HG02798 (cell line): Measurements from ENCODE around the gene TBL1X.

ENCODE experiments used
- ATAC-seq: cut with Tn5 transposase; IDR thresholded peaks from one replicate; pipeline ENCODE4 v1.9.1; 2021; ENCODE audit warnings: mild to moderate bottlenecking; ENCODE audit not compliant: unreplicated experiment, poor library complexity

The TBL1X gene

DNA sequence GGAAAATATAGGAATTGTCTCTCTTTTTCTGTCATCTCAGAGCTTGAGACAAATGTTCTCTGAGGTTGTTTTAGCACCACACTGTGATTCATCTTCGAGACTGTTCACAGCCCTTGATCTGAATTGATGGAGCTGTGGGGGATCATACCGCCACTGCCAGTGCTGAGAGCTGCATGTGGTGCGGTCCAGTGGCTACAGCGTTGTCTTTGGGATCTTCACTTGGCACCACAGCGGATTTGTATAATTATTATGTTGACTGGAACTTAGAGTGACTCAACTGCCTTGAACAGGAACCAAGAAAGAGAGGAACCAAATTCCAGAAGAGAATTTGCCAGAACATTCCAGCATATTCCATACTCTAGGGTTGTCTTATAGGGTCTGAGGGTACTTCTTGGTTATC, 29.1 kb downstream of the TBL1X start:
- no peak for ATAC-seq

GRCh38 chrX:9494771-9495170, 29.9 kb downstream of the TBL1X start:
- no peak for ATAC-seq

DNA sequence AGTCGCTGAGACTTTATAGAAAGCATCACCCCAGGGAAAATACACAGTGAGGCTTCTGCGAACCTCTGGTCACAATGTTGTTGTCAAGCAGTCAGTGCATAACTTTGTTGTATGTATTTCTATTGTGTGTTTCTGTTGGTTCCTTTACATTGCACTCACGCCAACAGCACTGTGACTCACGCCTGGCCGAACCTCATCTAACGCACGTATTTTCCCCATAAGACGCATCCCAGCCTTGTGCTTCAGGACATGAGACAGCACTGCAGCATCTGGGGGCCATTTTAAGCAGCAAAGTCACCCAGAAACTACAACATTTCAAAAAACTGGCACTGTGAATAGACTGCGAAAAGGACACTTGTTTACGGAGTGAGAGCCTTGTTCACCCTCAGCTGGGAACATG, 30.6 kb downstream of the TBL1X start:
- ATAC-seq, result no peak

DNA sequence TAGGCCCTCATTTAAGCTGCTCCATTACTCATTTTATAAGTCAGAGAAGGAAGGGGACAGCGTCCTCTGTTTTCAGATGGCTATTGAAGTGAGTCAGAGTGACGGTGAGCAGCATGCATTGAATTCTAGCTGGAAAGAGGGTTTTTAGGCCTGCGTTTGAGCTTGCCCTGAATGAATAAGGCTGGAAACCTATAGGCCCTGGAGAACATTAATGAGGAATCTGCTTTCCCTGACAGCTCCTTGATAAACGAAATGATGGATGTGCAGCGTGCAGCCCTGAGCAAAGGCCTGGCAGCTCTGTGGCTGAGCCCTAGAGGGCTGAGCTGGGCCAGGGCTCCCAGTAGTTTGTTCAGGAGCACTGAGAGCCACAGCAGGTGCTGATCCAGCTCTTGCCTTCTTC, 33.4 kb downstream of the TBL1X start:
- ATAC-seq, result no peak

GRCh38 chrX:9500584-9500983, 35.7 kb downstream of the TBL1X start:
- no peak for ATAC-seq

GRCh38 chrX:9501362-9501761, 36.5 kb downstream of the TBL1X start:
- no peak for ATAC-seq

DNA sequence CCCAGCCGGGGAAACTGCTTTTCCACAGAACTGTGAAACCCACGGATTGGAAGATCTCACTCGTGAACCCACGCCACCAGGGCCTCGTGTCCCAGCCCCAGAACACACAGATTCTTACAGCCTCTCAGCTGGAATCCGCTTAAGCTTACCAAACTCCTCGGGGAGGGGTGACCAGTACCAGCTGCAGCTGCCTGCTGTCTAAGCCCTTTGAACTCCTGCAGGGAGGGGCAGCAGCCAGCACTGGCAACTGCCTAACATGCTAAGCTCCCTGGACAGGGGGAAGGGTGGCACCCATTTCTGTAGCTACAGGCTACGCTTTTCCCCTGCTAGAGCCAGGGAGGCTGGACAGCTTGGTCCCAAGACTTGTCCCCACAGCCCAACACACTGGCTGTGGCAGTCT, 38.4 kb downstream of the TBL1X start:
- ATAC-seq, result no peak

GRCh38 chrX:9510366-9510765, 45.5 kb downstream of the TBL1X start:
- ATAC-seq, result no peak

GRCh38 chrX:9510980-9511379, 46.1 kb downstream of the TBL1X start:
- no peak for ATAC-seq

- ATAC-seq, result no peak
Observed at GRCh38 chrX:9515489-9515888, 50.6 kb downstream of the TBL1X start.

- ATAC-seq, result no peak
Observed at GRCh38 chrX:9515973-9516538, 51.2 kb downstream of the TBL1X start.

DNA sequence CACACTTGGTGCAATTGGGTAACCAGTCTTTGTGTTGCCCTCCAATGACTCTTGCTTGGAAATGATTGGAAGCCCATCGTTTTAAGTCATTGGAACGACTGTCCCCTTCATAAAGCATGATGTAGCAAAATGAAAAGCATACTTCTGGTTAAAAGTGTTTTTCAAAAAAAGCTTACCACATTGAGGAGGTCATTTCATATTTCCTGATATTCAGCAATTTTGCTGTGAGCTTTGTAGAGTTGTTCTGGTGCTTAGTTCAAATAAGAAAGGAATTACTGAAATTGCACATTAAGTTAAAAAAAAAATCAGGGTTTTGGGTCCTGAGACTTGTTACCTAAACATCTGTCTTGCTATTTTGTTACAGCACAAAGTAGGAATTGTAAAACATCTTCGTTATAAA, 51.8 kb downstream of the TBL1X start:
- ATAC-seq, result no peak

- ATAC-seq, result no peak
Observed at GRCh38 chrX:9518051-9518450, 53.2 kb downstream of the TBL1X start.

- no peak for ATAC-seq
Observed at GRCh38 chrX:9518889-9519288, 54.0 kb downstream of the TBL1X start.

- ATAC-seq, result no peak
Observed at GRCh38 chrX:9519546-9520216, 54.8 kb downstream of the TBL1X start.

- ATAC-seq, result no peak
Observed at GRCh38 chrX:9520217-9520590, 55.3 kb downstream of the TBL1X start.

GRCh38 chrX:9522378-9523155, 57.7 kb downstream of the TBL1X start:
- ATAC-seq, result no peak

DNA sequence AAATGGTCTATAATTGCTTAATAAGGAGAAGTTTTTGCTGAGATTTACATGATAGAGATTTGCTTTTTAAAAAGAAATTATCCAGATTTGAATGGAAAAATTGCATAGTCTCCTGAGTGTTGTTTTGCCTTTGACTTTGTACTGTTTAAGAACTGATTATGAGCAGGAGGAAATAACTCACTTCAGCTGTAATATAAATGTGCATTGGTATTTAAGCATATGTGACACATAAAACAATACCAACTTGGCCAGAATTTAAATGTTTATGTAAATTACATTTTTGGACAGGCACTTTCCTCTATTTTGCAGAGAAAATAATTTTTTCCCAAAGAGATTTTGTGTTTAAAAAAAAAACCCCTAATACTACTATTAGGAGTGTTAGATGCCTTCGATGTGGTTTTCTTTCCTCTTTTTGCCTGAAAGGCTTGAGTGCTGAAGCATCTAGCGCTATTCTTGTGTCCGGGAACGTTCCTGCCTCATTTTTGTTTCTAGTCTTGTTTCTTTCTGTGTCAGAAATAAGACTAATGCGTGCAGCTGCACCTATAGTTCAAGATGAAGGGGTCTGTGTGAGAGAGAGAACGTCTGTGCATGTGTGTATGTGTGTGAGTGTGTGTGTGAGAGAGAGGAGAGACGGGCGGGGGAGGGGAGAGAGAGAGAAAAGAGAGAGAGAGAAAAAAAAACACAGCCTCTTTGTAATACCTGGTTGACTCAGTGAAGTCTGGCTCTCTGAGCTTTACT, 60.8 kb downstream of the TBL1X start:
- peak; percentile 56 for ATAC-seq

DNA sequence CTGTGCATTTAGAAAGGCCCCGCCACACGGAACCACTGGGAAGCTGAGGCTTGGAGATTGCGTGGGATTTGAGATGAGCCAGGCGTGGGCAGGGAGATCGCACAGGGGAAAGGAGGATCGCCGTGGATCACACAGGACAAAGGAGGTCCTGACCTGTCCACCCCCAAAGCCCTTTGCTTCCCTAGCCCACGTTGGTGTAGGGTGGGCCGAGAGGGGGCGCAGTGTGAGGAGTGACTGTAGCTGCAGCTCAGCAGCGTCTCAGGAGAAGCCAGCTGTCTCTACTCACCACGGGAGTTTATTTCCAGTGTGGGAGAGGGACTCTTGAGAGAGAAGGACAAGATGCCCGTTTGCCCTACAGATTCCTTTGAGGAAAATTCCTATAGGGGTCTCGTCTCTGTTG, 62.1 kb downstream of the TBL1X start:
- no peak for ATAC-seq

DNA sequence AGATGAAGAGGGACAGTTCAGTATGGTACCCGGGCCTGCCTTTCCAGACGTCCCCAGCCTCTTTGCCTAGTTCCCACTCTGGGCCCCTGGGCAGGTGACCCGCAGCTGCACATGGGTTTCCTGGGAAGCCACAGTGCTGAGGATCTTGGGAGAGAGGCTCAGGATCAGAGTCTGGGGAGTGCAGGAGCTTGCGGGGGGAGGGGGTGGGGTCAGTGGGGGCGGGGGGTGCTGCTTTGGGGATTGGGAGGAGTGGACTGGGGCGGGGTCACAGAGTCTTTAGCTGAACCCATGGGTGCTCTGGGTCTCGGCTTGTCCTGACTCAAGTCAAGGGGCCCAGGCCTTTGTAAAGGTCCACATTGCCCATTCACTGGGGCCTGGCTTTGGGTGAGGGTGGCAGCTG, 63.6 kb downstream of the TBL1X start:
- no peak for ATAC-seq

DNA sequence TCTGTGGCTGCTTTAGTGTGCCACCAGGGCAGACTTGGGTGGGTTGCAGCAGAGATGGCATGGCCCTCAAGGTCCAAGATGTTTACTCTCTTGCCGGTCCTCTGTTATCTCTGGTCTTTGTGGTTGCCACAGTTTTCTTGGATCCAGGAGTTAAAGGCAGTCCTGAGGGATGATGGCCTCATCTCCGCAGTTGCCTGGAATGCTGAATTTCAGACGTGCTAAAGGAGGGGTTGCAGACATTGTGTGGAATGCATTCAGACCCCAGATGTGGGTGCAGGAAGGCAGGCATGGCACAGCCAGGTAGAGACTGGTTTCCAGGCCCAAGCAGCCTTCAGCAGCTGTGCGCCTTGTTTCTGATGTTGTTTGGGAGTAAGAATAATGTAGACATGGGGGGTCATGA, 64.4 kb downstream of the TBL1X start:
- ATAC-seq, result no peak
